D721Med (cell line): Measurements from ENCODE around the gene GALNT10.

ENCODE experiments used
- DNase-seq: peaks from one replicate; pipeline ENCODE4 v3.0.0; 2011; ENCODE audit warnings: low spot score; ENCODE audit not compliant: insufficient read length
- FAIRE-seq: peaks from 2 replicates; lab custom pipeline; 2011; peaks lifted over from hg19 to GRCh38; lab: Jason Lieb, UNC
- CTCF ChIP-seq: IDR thresholded peaks from 2 replicates; pipeline ENCODE4 v1.5.1; 2012; ENCODE audit warnings: mild to moderate bottlenecking, control low read depth; ENCODE audit not compliant: insufficient read depth; ENCODE audit errors: missing control alignments

The GALNT10 gene

GRCh38 chr5:154165886-154166285 lies 24.6 kb upstream of the GALNT10 start:
- TF ChIP-seq CTCF = no peak
- DNase-seq (no peak), FAIRE-seq (no peak)

GRCh38 chr5:154166901-154167791 lies 23.4 kb upstream of the GALNT10 start:
- no peak for DNase-seq
- TF ChIP-seq CTCF = no peak
- FAIRE-seq = no peak

- DNase-seq = no peak
- FAIRE-seq = no peak
- TF ChIP-seq CTCF = no peak
These were observed 22.1 kb upstream of the GALNT10 start for GRCh38 chr5:154168395-154168794.

GRCh38 chr5:154172785-154173184 lies 17.7 kb upstream of the GALNT10 start:
- FAIRE-seq (no peak), DNase-seq (no peak)
- TF ChIP-seq CTCF = no peak

GRCh38 chr5:154174091-154174490 lies 16.4 kb upstream of the GALNT10 start:
- TF ChIP-seq CTCF = no peak
- DNase-seq (no peak), FAIRE-seq (no peak)

GRCh38 chr5:154176181-154176580 lies 14.4 kb upstream of the GALNT10 start:
- no peak for FAIRE-seq
- TF ChIP-seq CTCF = no peak
- DNase-seq = no peak

- FAIRE-seq (no peak), DNase-seq (no peak)
- TF ChIP-seq CTCF = no peak
These were observed 11.9 kb upstream of the GALNT10 start for GRCh38 chr5:154178661-154179060.
